Measurements from ENCODE around the gene ERGIC1. TPM values are rescaled to one million over a fixed set of nuclear protein-coding genes. Genes with fewer than 3 reads are reported as not detected.
"Not testable (repeated sequence)": the region's sequence is repeated elsewhere in the genome, so short reads cannot be mapped to it uniquely, and the experiment has no call there.

The ERGIC1 gene
- total and polyA plus RNA-seq, 9 donors = 58.8 to 102 (median 97.5) TPM

- no CpG with 5 or more reads among the region's 4 CpGs for WGBS (ENCODE audit: insufficient coverage)
Measured at GRCh38 chr5:172864171-172864570, 30.1 kb downstream of the ERGIC1 start.

GRCh38 chr5:172864747-172865146 is 30.7 kb downstream of the ERGIC1 start:
- no peaks in the 10 kb centered on the region for H3K9me3 ChIP-seq (replicated peaks; ENCODE audit: control insufficient read depth, low read depth, low read length)
- WGBS (ENCODE audit: insufficient coverage) = 89% methylated on average over 3 of the region's 7 CpGs
- no peak overlapping the region for H3K4me3 ChIP-seq (ENCODE audit: low read length)
- H3K27ac ChIP-seq (ENCODE audit: low read length) = no peak overlapping the region
- no peaks in the 10 kb centered on the region for H3K27me3 ChIP-seq (ENCODE audit: control insufficient read depth, insufficient read depth, low read length)
- peaks cover 52% of the 10 kb centered on the region for H3K4me1 ChIP-seq (ENCODE audit: control insufficient read depth, insufficient read depth, low read length)
- H3K36me3 ChIP-seq (ENCODE audit: control insufficient read depth, insufficient read depth, low read length) = no peaks in the 10 kb centered on the region
- no peak for DNase-seq

More at GRCh38 chr5:172864171-172864570, 30.1 kb downstream of the ERGIC1 start:
- H3K4me1 ChIP-seq (ENCODE audit: control insufficient read depth, insufficient read depth, low read length) = peaks cover 53% of the 10 kb centered on the region
- H3K9me3 ChIP-seq (replicated peaks; ENCODE audit: control insufficient read depth, low read depth, low read length); DNase-seq; H3K27ac ChIP-seq (ENCODE audit: low read length); H3K27me3 ChIP-seq (ENCODE audit: control insufficient read depth, insufficient read depth, low read length); H3K4me3 ChIP-seq (ENCODE audit: low read length); H3K36me3 ChIP-seq (ENCODE audit: control insufficient read depth, insufficient read depth, low read length): not testable (repeated sequence)

GRCh38 chr5:172866378-172866777 is 32.3 kb downstream of the ERGIC1 start:
- Histone ChIP-seq H3K36me3 (ENCODE audit: control insufficient read depth, insufficient read depth, low read length) (no peaks in the 10 kb centered on the region), H3K4me1 (ENCODE audit: control insufficient read depth, insufficient read depth, low read length) (peaks cover 51% of the 10 kb centered on the region), H3K4me3 (ENCODE audit: low read length) (no peak overlapping the region), H3K27ac (ENCODE audit: low read length) (no peak overlapping the region), H3K27me3 (ENCODE audit: control insufficient read depth, insufficient read depth, low read length) (no peaks in the 10 kb centered on the region), H3K9me3 (replicated peaks; ENCODE audit: control insufficient read depth, low read depth, low read length) (no peaks in the 10 kb centered on the region)
- WGBS (ENCODE audit: insufficient coverage) = 86% methylated on average over 1 of the region's 4 CpGs
- DNase-seq = no peak

- H3K27ac ChIP-seq (ENCODE audit: low read length) = no peak overlapping the region
- WGBS (ENCODE audit: insufficient coverage) = 64% methylated on average over 5 of the region's 9 CpGs
- H3K27me3 ChIP-seq (ENCODE audit: control insufficient read depth, insufficient read depth, low read length) = no peaks in the 10 kb centered on the region
- no peak overlapping the region for H3K4me3 ChIP-seq (ENCODE audit: low read length)
- no peaks in the 10 kb centered on the region for H3K36me3 ChIP-seq (ENCODE audit: control insufficient read depth, insufficient read depth, low read length)
- H3K4me1 ChIP-seq (ENCODE audit: control insufficient read depth, insufficient read depth, low read length) = peaks cover 55% of the 10 kb centered on the region
- DNase-seq = peak; percentile 81
- no peaks in the 10 kb centered on the region for H3K9me3 ChIP-seq (replicated peaks; ENCODE audit: control insufficient read depth, low read depth, low read length)
Measured at GRCh38 chr5:172866802-172867748, 33.0 kb downstream of the ERGIC1 start.

GRCh38 chr5:172867761-172868435 is 33.8 kb downstream of the ERGIC1 start:
- Histone ChIP-seq H3K27ac (ENCODE audit: low read length) (no peak overlapping the region), H3K4me3 (ENCODE audit: low read length) (no peak overlapping the region), H3K9me3 (replicated peaks; ENCODE audit: control insufficient read depth, low read depth, low read length) (no peaks in the 10 kb centered on the region), H3K36me3 (ENCODE audit: control insufficient read depth, insufficient read depth, low read length) (no peaks in the 10 kb centered on the region), H3K4me1 (ENCODE audit: control insufficient read depth, insufficient read depth, low read length) (peaks cover 63% of the 10 kb centered on the region), H3K27me3 (ENCODE audit: control insufficient read depth, insufficient read depth, low read length) (no peaks in the 10 kb centered on the region)
- DNase-seq = no peak
- WGBS (ENCODE audit: insufficient coverage) = 74% methylated on average over 5 of the region's 11 CpGs

DNA sequence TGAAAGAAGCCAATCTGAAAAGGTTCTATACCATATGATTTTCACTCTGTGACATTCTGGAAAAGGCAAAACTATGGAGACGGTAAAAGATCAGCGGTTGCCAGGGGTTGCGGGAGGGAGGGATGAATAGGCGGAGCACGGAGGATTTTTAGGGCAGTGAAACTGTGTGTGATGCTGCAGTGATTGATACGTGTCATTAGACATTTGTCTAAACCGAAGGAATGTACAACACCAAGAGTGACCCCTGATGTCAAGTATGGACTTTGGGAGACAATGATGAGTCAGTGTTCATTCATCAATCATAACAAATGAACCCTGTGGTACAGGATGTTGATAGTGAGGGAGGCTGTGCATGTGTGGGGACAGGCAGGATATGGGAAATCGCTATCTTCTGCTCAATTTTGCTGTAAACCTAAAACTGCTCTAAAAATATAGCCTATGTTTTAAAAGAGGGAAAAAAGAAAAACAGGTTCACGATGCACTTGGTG is 34.4 kb downstream of the ERGIC1 start:
- no peaks in the 10 kb centered on the region for H3K9me3 ChIP-seq (replicated peaks; ENCODE audit: control insufficient read depth, low read depth, low read length)
- peaks cover 69% of the 10 kb centered on the region for H3K4me1 ChIP-seq (ENCODE audit: control insufficient read depth, insufficient read depth, low read length)
- no peak for DNase-seq
- WGBS (ENCODE audit: insufficient coverage) = 84% methylated on average over 5 of the region's 9 CpGs
- no peaks in the 10 kb centered on the region for H3K36me3 ChIP-seq (ENCODE audit: control insufficient read depth, insufficient read depth, low read length)
- no peak overlapping the region for H3K4me3 ChIP-seq (ENCODE audit: low read length)
- no peak overlapping the region for H3K27ac ChIP-seq (ENCODE audit: low read length)
- no peaks in the 10 kb centered on the region for H3K27me3 ChIP-seq (ENCODE audit: control insufficient read depth, insufficient read depth, low read length)

DNA sequence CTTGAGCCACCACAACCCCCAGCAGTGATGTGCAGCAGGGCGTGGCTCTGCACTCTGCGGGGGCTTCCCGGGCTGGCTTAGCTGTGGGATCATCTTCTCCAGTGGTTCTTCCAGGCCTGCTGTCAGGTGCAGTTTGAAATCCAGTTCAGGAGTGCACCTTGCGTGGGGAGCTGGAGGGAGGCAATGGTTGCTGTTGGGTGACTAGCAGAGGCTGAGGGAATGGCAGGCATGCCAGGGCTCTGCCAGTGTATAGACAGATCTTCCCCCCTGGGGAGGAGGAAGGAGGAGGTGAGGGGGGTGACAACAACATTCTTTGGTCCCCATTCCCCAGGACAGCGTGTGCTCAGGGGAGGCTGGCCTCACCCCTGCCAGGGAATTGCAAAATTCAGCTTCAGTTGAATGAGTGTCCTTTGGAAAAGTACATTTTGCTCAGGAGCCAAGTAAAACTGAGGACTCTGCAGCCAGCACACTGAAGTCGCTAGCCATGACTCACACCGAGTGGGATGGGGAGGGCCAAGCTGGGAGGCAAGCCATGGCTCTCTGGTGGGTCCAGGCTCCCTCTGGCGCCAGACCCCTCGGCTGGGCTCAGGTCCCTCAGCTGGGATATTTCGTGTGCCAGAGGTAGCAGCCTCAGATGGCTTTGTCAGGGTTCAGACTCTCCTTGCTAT is 35.0 kb downstream of the ERGIC1 start:
- Histone ChIP-seq H3K27ac (ENCODE audit: low read length) (peak overlapping the region; percentile 92), H3K4me1 (ENCODE audit: control insufficient read depth, insufficient read depth, low read length) (peaks cover 73% of the 10 kb centered on the region), H3K4me3 (ENCODE audit: low read length) (no peak overlapping the region), H3K27me3 (ENCODE audit: control insufficient read depth, insufficient read depth, low read length) (no peaks in the 10 kb centered on the region), H3K9me3 (replicated peaks; ENCODE audit: control insufficient read depth, low read depth, low read length) (no peaks in the 10 kb centered on the region), H3K36me3 (ENCODE audit: control insufficient read depth, insufficient read depth, low read length) (no peaks in the 10 kb centered on the region)
- peak; percentile 88 for DNase-seq
- 25% methylated on average over 8 of the region's 10 CpGs for WGBS (ENCODE audit: insufficient coverage)

GRCh38 chr5:172869691-172870090 is 35.6 kb downstream of the ERGIC1 start:
- 43% methylated on average over 1 of the region's 1 CpG for WGBS (ENCODE audit: insufficient coverage)
- Histone ChIP-seq H3K27ac (ENCODE audit: low read length) (peak overlapping the region; percentile 92), H3K4me3 (ENCODE audit: low read length) (no peak overlapping the region), H3K27me3 (ENCODE audit: control insufficient read depth, insufficient read depth, low read length) (no peaks in the 10 kb centered on the region), H3K36me3 (ENCODE audit: control insufficient read depth, insufficient read depth, low read length) (no peaks in the 10 kb centered on the region), H3K4me1 (ENCODE audit: control insufficient read depth, insufficient read depth, low read length) (peaks cover 73% of the 10 kb centered on the region), H3K9me3 (replicated peaks; ENCODE audit: control insufficient read depth, low read depth, low read length) (no peaks in the 10 kb centered on the region)
- no peak for DNase-seq

- Histone ChIP-seq H3K4me1 (ENCODE audit: control insufficient read depth, insufficient read depth, low read length) (peaks cover 76% of the 10 kb centered on the region), H3K9me3 (replicated peaks; ENCODE audit: control insufficient read depth, low read depth, low read length) (no peaks in the 10 kb centered on the region), H3K4me3 (ENCODE audit: low read length) (no peak overlapping the region), H3K36me3 (ENCODE audit: control insufficient read depth, insufficient read depth, low read length) (no peaks in the 10 kb centered on the region), H3K27me3 (ENCODE audit: control insufficient read depth, insufficient read depth, low read length) (no peaks in the 10 kb centered on the region), H3K27ac (ENCODE audit: low read length) (peak overlapping the region; percentile 92)
- peak; percentile 95 for DNase-seq
- 14% methylated on average over 1 of the region's 4 CpGs for WGBS (ENCODE audit: insufficient coverage)
Measured at GRCh38 chr5:172870291-172870714, 36.3 kb downstream of the ERGIC1 start.

Data from muscle of leg (tissue), 11 donors.